HG02623 (cell line): Measurements from ENCODE around the gene FAM53A.
A peak's percentile ranks its signal among the peaks of the same experiment; 100 is the strongest.
"Not testable (repeated sequence)": the region's sequence is repeated elsewhere in the genome, so short reads cannot be mapped to it uniquely, and the experiment has no call there.

ENCODE experiments used
- ATAC-seq: cut with Tn5 transposase; IDR thresholded peaks from one replicate; pipeline ENCODE4 v1.9.1; 2021; ENCODE audit warnings: moderate library complexity; ENCODE audit not compliant: unreplicated experiment

FAM53A gene

DNA sequence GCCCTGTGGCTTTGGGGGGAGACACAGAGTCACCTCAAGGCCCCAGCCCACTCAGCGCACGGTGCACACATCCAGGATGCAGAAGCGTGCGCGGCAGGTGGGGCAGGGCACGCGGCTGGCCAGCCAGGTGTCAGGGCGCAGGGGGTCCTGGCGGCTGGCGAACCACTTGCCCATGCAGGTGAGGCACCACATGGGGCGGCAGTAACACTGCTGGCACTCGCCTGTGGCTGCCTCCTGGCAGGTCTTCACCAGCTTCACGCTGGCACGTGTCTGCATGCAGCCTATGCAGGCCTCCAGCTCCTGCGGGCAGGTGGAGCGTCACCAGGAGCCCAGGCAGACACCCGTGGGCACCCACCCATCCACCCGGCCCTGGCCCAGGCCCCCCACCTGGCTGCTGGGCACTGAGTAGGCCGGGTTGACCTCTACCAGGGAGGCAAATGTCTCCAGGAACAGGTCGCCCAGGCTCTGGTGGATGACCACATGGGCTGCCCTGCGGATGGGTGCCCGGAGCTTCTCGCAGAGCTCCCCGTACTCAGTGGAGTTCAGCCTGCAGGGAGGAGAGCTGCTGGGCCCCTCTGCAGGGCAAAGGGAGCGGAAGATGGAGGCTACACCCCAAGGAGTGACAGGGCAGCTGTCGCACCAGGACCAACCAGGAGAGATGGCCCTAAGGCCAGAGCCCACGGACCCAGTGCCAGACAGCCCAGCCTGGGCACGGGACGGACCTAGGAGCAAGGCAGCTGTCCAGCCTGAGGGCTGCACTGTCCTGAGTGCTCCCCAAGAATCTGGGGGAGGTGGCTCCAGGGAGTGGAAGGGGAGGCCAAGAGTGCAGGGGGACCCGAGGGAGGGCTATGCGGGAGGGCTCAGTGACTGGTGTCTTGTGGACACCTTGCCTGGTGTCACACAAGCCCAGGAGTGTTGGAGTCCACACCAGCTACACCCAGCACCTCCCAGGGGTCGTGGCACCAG is 33.3 kb upstream of the FAM53A start:
- no peak for ATAC-seq

GRCh38 chr4:1716065-1716945 is 32.2 kb upstream of the FAM53A start:
- no peak for ATAC-seq

- no peak for ATAC-seq
Observed at GRCh38 chr4:1715002-1715758, 31.1 kb upstream of the FAM53A start.

DNA sequence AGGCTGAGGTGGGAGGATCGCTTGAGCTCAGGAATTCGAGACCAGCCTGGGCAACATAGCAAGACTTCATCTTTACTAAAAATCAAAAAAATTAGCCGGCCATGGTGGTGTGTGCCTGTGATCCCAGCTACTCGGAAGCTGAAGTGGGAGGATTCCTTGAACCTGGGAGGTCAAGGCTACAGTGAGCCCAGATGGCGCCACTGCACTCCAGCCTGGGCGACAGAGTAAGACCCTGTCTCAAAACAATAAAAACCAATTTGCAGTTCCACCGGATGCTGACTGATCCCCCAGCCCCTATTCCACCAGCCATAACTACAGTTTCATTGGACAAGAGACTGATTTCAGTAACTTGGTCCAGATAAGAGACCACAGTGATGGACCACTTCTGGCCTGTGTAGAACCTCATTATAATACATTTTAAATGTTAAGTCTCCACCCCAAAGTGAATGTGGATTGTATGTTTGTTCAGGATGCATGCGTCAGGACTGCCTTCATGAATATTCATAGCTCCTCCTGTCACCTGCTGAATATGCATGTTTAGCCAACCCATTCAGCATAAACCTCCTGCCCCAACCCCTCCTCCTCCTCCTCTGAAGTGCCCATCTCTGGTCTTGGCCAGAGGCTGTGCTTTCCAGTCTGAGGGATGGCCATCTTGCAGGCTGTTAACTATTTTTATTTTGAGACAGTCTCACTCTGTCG is 30.3 kb upstream of the FAM53A start:
- no peak for ATAC-seq

GRCh38 chr4:1713003-1713851 is 29.1 kb upstream of the FAM53A start:
- ATAC-seq, result no peak

DNA sequence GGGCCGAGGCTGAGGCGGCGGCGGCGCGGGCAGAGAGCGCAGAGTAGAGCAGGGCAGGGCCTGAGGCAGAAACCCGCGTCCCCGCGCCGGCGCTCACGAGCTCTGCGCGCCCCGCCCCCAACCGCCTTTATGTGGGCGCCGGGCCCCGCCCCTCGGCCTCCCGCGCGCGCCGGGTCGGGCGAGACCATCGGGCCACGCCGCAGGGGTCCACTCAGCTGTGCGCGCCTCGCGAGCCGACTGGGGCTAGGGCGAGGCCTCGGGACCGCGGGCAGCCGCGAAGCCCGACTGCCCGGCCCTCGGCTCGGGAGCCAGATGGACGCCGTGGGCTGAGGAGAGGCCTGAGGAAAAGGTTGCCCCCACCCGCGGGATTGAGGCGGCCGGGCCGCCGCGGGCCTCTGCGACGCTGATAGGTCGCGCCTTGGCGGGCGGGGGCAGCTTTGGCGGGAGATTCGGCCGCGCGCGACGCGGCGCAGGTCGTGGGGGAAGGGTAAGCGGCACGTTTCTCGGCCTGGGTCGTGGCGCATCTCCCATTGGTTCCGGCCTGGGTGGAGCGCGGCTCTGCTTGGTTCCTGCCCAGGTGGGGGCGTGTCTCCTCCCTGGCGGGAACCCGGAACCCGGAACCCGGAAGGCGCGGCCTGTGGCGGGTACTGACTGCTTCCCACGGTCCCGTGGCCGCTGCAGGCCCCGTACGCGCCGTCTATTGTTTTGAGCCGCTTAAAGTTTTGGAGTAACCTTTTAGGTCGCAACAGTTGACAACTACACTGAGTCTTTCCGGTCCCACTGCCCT is 28.3 kb upstream of the FAM53A start, which contains the start of gene SLBP:
Gene SLBP (minus strand): TSS at position 104 of the 787 bp plus-strand sequence. CDS start 131 bp downstream, outside the sequence.
- ATAC-seq, result peak; percentile 78

DNA sequence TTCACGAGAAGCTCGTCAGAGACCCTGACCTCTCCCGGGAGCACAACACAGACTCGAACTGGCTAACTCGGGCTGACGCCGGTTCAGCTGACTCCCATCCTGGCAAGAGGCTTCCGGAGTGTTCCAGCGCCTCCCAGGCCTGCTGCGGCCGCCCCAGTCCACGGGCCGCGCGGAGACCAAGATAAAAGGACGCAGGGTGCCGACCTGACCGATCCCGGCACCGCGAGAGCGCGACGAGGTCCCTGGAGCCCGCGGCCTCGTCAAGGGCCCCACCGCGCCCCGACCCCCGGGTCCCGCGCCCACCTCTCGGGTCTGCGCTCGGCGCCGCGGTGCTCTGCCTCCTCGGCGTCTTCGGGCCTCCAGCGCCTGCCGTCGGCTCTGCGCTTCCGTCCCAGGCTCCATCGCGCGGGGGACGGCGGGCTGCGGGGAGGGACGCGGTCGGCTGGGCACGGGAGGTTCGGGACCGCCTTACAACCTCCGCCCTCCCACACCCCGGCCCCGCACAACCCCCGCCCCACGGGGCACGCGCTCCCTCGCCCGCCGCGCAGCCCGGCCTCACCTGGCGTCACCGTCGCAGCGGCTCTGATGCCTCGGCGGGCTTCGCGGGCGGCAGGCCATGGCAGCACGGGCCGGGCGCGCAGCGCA is 27.6 kb upstream of the FAM53A start:
- ATAC-seq, result peak; percentile 6

- no peak for ATAC-seq
Observed at GRCh38 chr4:1711055-1711570, 27.0 kb upstream of the FAM53A start.

GRCh38 chr4:1708581-1708980 is 24.5 kb upstream of the FAM53A start:
- no peak for ATAC-seq

DNA sequence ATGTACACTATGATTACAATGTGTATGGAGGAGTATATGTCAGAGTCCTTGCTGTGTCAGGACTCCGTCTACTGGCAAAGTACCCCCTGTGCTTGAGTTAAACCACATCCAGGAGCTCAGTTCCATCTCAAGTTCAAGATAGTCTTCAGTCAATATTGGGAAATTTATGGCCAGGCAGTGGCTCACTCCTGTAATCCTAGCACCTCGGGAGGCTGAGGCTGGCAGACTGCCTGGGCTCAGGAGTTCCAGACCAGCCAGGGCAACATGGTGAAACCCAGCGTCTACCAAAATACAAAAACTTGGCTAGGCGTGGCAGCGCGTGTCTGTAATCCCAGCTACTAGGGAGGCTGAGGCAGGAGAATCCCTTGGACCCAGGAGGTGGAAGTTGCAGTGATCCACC is 22.2 kb upstream of the FAM53A start:
- ATAC-seq, result no peak

DNA sequence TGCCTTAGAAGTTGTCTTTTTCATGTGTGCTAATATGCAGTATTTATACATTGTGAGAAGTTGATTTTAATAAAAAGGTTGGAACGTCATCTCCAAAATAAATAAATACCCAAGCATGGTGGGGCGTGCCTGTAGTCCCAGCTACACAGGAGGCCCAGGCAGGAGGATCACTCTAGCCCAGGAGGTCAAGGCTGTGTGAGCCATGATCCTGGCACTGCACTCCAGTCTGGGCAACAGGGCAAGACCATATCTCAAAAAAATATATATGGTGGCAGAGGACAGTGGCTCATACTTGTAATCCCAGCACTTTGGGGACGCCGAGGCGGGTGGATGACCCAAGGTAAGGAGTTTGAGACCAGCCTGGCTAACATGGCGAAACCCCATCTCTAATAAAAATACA is 21.6 kb upstream of the FAM53A start:
- no peak for ATAC-seq

DNA sequence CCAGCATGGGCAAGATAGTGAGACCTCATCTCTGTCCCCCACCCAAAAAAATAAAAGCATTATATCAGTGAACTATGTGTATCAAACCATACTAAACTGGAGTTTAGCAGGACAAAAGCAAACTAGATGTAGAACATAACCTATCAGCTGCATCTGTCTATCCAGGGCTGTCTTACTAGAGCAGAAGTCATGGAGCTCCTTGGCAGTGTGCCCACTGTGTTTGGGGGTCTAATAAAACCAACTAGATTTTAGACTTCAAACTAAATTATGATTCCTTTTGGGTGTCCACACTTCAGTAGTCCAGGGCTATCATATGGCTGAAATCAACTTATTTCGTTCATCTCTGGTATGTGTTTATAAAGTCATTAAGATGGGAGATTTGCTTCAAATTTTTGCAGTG is 19.8 kb upstream of the FAM53A start:
- no peak for ATAC-seq

- ATAC-seq, result not testable (repeated sequence)
Observed at GRCh38 chr4:1701671-1702070, 17.6 kb upstream of the FAM53A start.

GRCh38 chr4:1695913-1696312 is 11.8 kb upstream of the FAM53A start:
- ATAC-seq, result no peak

DNA sequence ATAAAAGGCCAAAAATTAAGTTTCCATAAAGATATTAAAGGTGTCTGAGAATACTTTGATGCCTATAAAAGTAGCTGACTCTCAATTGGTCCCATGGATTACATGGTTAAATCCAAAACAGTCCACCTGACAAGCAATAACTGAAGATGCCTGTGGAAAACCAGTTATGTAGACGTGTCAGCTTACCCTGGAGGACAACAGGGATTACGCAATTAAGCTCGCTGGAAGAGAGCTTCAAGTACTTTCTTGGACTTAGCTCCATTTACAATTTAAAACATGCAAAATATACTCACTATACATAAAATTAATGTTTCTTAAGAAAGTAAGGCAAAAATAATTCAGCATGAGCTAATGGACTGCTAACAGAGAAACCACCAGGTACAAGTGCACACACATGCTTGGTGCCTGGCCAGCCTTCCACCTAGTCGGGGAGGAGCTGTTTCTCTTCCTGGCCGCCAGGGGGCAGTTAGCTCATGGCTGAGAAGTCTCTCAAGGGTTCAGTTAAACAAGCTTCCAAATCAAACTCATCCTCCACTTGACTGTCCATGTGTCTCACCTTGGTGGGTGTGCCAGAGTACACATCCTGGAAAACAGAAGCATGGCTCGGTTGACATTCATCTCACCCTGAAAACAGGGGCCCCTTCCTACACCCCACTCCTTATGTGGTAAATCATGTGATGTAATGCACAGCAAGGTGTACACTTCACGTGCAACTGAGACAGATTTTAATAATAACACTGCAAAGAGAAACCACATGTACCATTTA is 9.2 kb upstream of the FAM53A start:
- no peak for ATAC-seq

DNA sequence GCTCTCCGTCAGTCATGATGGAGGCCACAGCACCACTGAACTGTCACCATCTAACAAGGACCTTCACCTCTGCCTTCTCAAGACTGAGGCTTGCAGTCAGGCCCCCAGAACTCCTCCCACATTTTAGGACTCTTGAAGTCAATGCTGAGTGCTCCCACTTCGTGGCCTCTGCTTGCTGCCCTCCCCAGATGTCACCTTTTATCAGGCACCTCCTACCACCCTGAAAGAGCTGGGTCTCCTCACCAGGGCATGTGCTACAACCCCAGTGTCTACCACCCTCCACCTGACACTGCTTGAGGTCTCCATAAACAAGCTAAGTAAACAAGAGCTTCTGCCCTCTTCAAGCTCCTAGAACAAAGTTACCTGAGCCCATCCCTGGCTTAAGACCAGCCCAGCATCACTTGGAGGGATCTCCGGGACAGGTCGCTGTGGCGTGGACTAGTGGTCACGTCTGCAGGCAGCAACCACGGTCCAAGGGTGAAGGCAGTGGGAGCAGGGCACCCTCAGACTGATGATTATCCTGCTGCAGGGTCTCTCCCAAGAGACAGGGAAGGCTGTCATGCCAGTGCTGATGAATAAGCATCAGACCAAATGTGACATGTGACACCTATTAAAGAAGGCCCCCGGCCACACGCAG is 7.7 kb upstream of the FAM53A start:
- ATAC-seq, result no peak

DNA sequence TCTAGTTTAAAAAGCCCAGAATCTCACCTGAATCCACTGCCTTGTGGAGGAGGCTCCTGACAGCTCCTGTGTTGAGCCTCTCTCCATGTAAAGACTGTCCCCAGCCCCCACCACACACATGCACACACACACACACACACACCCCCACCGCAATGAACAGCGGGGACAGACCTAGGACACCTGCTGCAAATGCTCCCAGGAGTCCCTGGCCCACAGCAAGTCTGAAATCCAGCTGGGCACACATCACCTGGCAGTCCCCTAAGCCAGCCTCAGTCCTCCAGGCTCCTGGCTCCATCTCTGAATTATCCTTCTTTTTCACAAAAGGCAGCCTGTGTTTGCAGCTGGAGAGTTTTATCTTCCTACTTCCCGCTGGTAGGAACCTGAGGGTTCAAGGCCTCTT is 6.6 kb upstream of the FAM53A start:
- ATAC-seq, result no peak
